Common myeloid progenitor, CD34-positive (primary cell): ENCODE measurements around the gene IL3.

ENCODE experiments used
- CTCF ChIA-PET: fragments of 350-600 bp; sonication (Branson Sonifier 250); formaldehyde crosslinking; loops from one replicate; lab custom pipeline; 2021; ENCODE audit warnings: antibody characterized with exemption; lab: Charles Lee
- POLR2A ChIA-PET: fragments of 350-600 bp; sonication (Branson Sonifier 250); formaldehyde crosslinking; loops from one replicate; lab custom pipeline; 2021; ENCODE audit warnings: antibody characterized with exemption; lab: Charles Lee
- DNase-seq, 3 donors: peaks; one replicate each; pipeline versions ENCODE4 v3.0.0 to v3.0.0-alpha.2; 2013
- H3K27ac ChIP-seq, 2 experiments: 1 replicate in 1 of 2; 2 replicates in 1 of 2; pipeline ENCODE4 v1.7.0; 2013; ENCODE audit warnings: inconsistent platforms in 2 of 2, low read length in 2 of 2, mild to moderate bottlenecking in 2 of 2, low read depth in 1 of 2, moderate library complexity in 1 of 2; ENCODE audit not compliant: severe bottlenecking in 2 of 2, insufficient read depth in 1 of 2, poor library complexity in 1 of 2
- H3K27me3 ChIP-seq, 5 experiments: replicated peaks in 2 of 5; 1 replicate in 3 of 5; 2 replicates in 2 of 5; pipeline versions ENCODE4 v1.6.1 to v1.7.0; 2013; ENCODE audit warnings: low read length in 4 of 5, mild to moderate bottlenecking in 2 of 5, moderate library complexity in 2 of 5, inconsistent platforms in 1 of 5; ENCODE audit not compliant: insufficient read depth in 5 of 5, control insufficient read depth in 4 of 5
- H3K36me3 ChIP-seq, 4 experiments: 1 replicate in 2 of 4; 2 replicates in 2 of 4; pipeline versions ENCODE4 v1.6.1 to v1.7.0; 2013; ENCODE audit warnings: low read length in 3 of 4, control low read depth in 1 of 4, mild to moderate bottlenecking in 1 of 4; ENCODE audit not compliant: control insufficient read depth in 4 of 4, insufficient read depth in 4 of 4
- H3K4me1 ChIP-seq, 4 experiments: 1 replicate in 3 of 4; 2 replicates in 1 of 4; pipeline versions ENCODE4 v1.6.1 to v1.7.1; 2013; ENCODE audit warnings: low read length in 3 of 4, mild to moderate bottlenecking in 3 of 4, control low read depth in 1 of 4, inconsistent platforms in 1 of 4, moderate library complexity in 1 of 4; ENCODE audit not compliant: control insufficient read depth in 4 of 4, insufficient read depth in 4 of 4; ENCODE audit errors: control extremely low read depth in 1 of 4
- H3K4me3 ChIP-seq, 7 experiments: 1 replicate in 4 of 7; 2 replicates in 3 of 7; pipeline versions ENCODE4 v1.5.1 to v1.7.0; 2013; ENCODE audit warnings: mild to moderate bottlenecking in 7 of 7, low read length in 6 of 7, moderate library complexity in 6 of 7, inconsistent platforms in 2 of 7, low read depth in 2 of 7, control low read depth in 1 of 7; ENCODE audit not compliant: insufficient read depth in 4 of 7, control insufficient read depth in 1 of 7; ENCODE audit errors: extremely low read depth in 1 of 7
- H3K9me3 ChIP-seq, 5 experiments: 1 replicate in 4 of 5; 2 replicates in 1 of 5; pipeline versions ENCODE4 v1.6.1 to v1.7.1; 2013; ENCODE audit warnings: low read length in 4 of 5, mild to moderate bottlenecking in 2 of 5, inconsistent platforms in 1 of 5, low read depth in 1 of 5, moderate library complexity in 1 of 5; ENCODE audit not compliant: control insufficient read depth in 4 of 5, insufficient read depth in 2 of 5; ENCODE audit errors: control extremely low read depth in 1 of 5
- WGBS: methylation state at CpG from one replicate; pipeline ENCODE4 v1.1.5; 2013; ENCODE audit not compliant: insufficient coverage; 5-methylcytosine and 5-hydroxymethylcytosine counted together

Gene IL3

DNA sequence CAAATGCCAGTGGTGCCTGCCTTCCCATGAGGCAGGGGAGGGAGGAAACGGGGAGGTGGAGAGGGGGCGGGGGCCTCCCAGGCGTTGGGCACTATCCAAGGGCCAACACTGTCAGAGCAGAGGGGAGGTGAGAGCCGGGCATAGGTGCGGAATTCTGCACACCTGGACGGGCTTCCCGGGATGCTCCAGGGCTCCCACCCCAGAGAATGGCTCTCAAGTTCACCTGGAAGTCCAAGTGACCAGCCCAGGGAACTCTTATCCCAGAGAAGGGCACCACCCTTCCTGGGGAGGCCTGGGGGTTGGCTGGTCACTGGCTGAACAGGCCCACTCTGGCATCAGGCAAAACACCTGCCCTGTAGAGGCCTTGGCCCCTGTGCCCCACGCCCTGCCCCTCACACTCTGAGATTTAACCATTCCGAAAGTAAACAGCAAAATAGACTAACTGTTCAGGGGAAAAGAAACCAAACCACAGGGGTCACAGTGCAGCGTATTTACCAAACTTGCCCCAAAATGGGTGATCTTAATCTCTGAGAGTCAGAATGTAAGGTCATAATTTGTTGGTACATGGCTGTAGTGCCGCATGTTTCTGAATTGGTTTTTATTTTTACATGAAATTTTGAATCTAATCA is 15.9 kb downstream of the IL3 start:
- DNase-seq, result no peak
- Histone ChIP-seq H3K27me3 (no peaks in the 10 kb centered on the region), H3K4me1 (peaks cover 0 to 17% (median 5%) of the 10 kb centered on the region in 4 experiments), H3K9me3 (no peaks in the 10 kb centered on the region), H3K4me3 (no peak overlapping the region), H3K27ac (no peak overlapping the region), H3K36me3 (no peaks in the 10 kb centered on the region)
- ChIA-PET POLR2A (no interaction called here), CTCF (interaction anchor here (1.4 kb wide), 1 partner anchor 21 kb away, joined by 3 read pairs; no protein-coding TSS in a partner anchor)
- WGBS, result 95% methylated on average over 5 of the region's 11 CpGs

GRCh38 chr5:132076983-132077382 is 16.5 kb downstream of the IL3 start:
- ChIA-PET POLR2A (no interaction called here), CTCF (interaction anchor here (0.9 to 1.8 kb wide), 4 partner anchors 10 to 165 kb away, joined by 3 to 5 read pairs (median 3); no protein-coding TSS in a partner anchor)
- Histone ChIP-seq H3K27me3 (no peaks in the 10 kb centered on the region), H3K9me3 (no peaks in the 10 kb centered on the region), H3K4me3 (no peak overlapping the region), H3K27ac (no peak overlapping the region), H3K36me3 (no peaks in the 10 kb centered on the region), H3K4me1 (peaks cover 0 to 17% (median 5%) of the 10 kb centered on the region in 4 experiments)
- no peak for DNase-seq
- 89% methylated on average over 4 of the region's 8 CpGs for WGBS

- Histone ChIP-seq H3K4me3 (no peak overlapping the region), H3K27me3 (no peaks in the 10 kb centered on the region), H3K36me3 (no peaks in the 10 kb centered on the region), H3K4me1 (peaks cover 0 to 14% (median 8%) of the 10 kb centered on the region in 4 experiments), H3K9me3 (no peaks in the 10 kb centered on the region), H3K27ac (no peak overlapping the region)
- no peak for DNase-seq
- ChIA-PET CTCF (interaction anchor here (1.4 to 1.9 kb wide), 4 partner anchors 8 to 17 kb away, joined by 3 to 5 read pairs (median 4); no protein-coding TSS in a partner anchor), POLR2A (interaction anchor here (1.2 kb wide), 1 partner anchor 14 kb away, joined by 3 read pairs; no protein-coding TSS in a partner anchor)
- 88% methylated on average over 4 of the region's 4 CpGs for WGBS
These were observed 18.6 kb downstream of the IL3 start for GRCh38 chr5:132079081-132079480.

- Histone ChIP-seq H3K27ac (no peak overlapping the region), H3K27me3 (no peaks in the 10 kb centered on the region), H3K4me3 (no peak overlapping the region), H3K9me3 (no peaks in the 10 kb centered on the region), H3K36me3 (no peaks in the 10 kb centered on the region), H3K4me1 (peaks cover 0 to 14% (median 7%) of the 10 kb centered on the region in 4 experiments)
- no peak for DNase-seq
- WGBS, result 100% methylated on average over 2 of the region's 3 CpGs
- POLR2A ChIA-PET, result no interaction called here
- CTCF ChIA-PET, result interaction anchor here (1.4 to 2.0 kb wide), 3 partner anchors 9 to 15 kb away, joined by 3 to 7 read pairs (median 4); no protein-coding TSS in a partner anchor
These were observed 19.2 kb downstream of the IL3 start for GRCh38 chr5:132079619-132080018.

- POLR2A ChIA-PET, result no interaction called here
- Histone ChIP-seq H3K27me3 (no peaks in the 10 kb centered on the region), H3K4me1 (peaks cover 0 to 14% (median 5%) of the 10 kb centered on the region in 4 experiments), H3K9me3 (no peaks in the 10 kb centered on the region), H3K4me3 (no peak overlapping the region), H3K36me3 (no peaks in the 10 kb centered on the region), H3K27ac (no peak overlapping the region)
- CTCF ChIA-PET, result interaction anchor here (1.0 to 2.0 kb wide), 5 partner anchors 8 to 22 kb away, joined by 3 to 7 read pairs (median 4); no protein-coding TSS in a partner anchor
- 89% methylated on average over 3 of the region's 3 CpGs for WGBS
- DNase-seq, result no peak
These were observed 20.1 kb downstream of the IL3 start for GRCh38 chr5:132080595-132080994.

DNA sequence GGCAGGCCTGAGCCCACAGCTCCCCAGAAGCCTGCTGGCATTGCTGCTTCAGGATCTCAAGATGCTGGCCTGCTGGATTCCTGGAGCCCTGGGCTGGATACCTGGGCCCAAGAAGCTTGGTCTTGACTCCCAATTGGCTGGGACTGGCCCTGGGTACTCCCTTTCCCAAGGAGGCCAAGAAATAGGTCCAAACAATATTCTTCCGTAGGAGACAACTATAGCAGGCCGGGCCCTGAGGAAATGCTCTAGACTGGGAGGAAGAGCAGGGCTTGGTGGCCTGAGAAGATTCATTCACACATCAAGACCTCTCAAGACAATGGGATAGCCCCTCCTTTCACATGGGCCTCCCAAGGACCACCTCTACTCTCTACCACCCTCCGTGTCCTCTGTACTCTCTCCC is 21.0 kb downstream of the IL3 start:
- CTCF ChIA-PET, result interaction anchor here (0.7 to 2.0 kb wide), 3 partner anchors 9 to 21 kb away, joined by 3 to 7 read pairs (median 4); no protein-coding TSS in a partner anchor
- no peak for DNase-seq
- peaks cover 0 to 17% (median 4%) of the 10 kb centered on the region in 4 experiments for H3K4me1 ChIP-seq
- no peaks in the 10 kb centered on the region for H3K27me3 ChIP-seq
- H3K4me3 ChIP-seq, result no peak overlapping the region
- H3K36me3 ChIP-seq, result no peaks in the 10 kb centered on the region
- no peaks in the 10 kb centered on the region for H3K9me3 ChIP-seq
- 100% methylated on average over 3 of the region's 3 CpGs for WGBS
- POLR2A ChIA-PET, result no interaction called here
- no peak overlapping the region for H3K27ac ChIP-seq
